Right forelimb (tissue), 1 donor: ENCODE data around the gene ZFAND3.
"Not testable (repeated sequence)": the region's sequence is repeated elsewhere in the genome, so short reads cannot be mapped to it uniquely, and the experiment has no call there.

Experiments
- DNase-seq: peaks from one replicate; pipeline ENCODE4 v3.0.0-alpha.2; 2018

Gene ZFAND3

GRCh38 chr6:37974943-37975342, 155.4 kb downstream of the ZFAND3 start:
- no peak for DNase-seq

GRCh38 chr6:37977715-37978114, 158.2 kb downstream of the ZFAND3 start:
- DNase-seq = no peak

GRCh38 chr6:37979392-37980221, 160.1 kb downstream of the ZFAND3 start:
- DNase-seq = no peak

GRCh38 chr6:37980222-37980595, 160.7 kb downstream of the ZFAND3 start:
- no peak for DNase-seq

- no peak for DNase-seq
Measured at GRCh38 chr6:37981626-37982025, 162.1 kb downstream of the ZFAND3 start.

- DNase-seq = no peak
Measured at GRCh38 chr6:37982317-37982716, 162.8 kb downstream of the ZFAND3 start.

GRCh38 chr6:37983720-37984501, 164.4 kb downstream of the ZFAND3 start:
- DNase-seq = no peak

GRCh38 chr6:37984578-37984977, 165.1 kb downstream of the ZFAND3 start:
- no peak for DNase-seq

- DNase-seq = no peak
Measured at GRCh38 chr6:37985355-37985754, 165.8 kb downstream of the ZFAND3 start.

- DNase-seq = no peak
Measured at GRCh38 chr6:37987018-37987417, 167.5 kb downstream of the ZFAND3 start.

GRCh38 chr6:37987559-37987958, 168.0 kb downstream of the ZFAND3 start:
- no peak for DNase-seq

GRCh38 chr6:37988127-37988526, 168.6 kb downstream of the ZFAND3 start:
- DNase-seq = no peak

GRCh38 chr6:37988696-37989095, 169.2 kb downstream of the ZFAND3 start:
- DNase-seq = no peak

GRCh38 chr6:37990762-37991525, 171.4 kb downstream of the ZFAND3 start:
- DNase-seq = no peak

- no peak for DNase-seq
Measured at GRCh38 chr6:37992749-37993148, 173.2 kb downstream of the ZFAND3 start.

GRCh38 chr6:37993194-37993593, 173.7 kb downstream of the ZFAND3 start:
- not testable (repeated sequence) for DNase-seq

GRCh38 chr6:37993596-37993995, 174.1 kb downstream of the ZFAND3 start:
- no peak for DNase-seq

GRCh38 chr6:37994223-37994622, 174.7 kb downstream of the ZFAND3 start:
- no peak for DNase-seq

- DNase-seq = no peak
Measured at GRCh38 chr6:37998366-37998765, 178.8 kb downstream of the ZFAND3 start.

GRCh38 chr6:38001386-38001785, 181.9 kb downstream of the ZFAND3 start:
- no peak for DNase-seq

- DNase-seq = no peak
Measured at GRCh38 chr6:38004908-38005307, 185.4 kb downstream of the ZFAND3 start.

GRCh38 chr6:38011937-38012336, 192.4 kb downstream of the ZFAND3 start:
- DNase-seq = no peak

- DNase-seq = no peak
Measured at GRCh38 chr6:38012573-38012972, 193.0 kb downstream of the ZFAND3 start.
